ENCODE measurements around the gene TMPRSS11E. TPM values are rescaled to one million over a fixed set of nuclear protein-coding genes. Genes with fewer than 3 reads are reported as not detected.
A peak's percentile ranks its signal among the peaks of the same experiment; 100 is the strongest.

Gene TMPRSS11E
- total and polyA plus RNA-seq, 2 experiments from 2014 or later = 1.7 to 1.8 TPM

DNA sequence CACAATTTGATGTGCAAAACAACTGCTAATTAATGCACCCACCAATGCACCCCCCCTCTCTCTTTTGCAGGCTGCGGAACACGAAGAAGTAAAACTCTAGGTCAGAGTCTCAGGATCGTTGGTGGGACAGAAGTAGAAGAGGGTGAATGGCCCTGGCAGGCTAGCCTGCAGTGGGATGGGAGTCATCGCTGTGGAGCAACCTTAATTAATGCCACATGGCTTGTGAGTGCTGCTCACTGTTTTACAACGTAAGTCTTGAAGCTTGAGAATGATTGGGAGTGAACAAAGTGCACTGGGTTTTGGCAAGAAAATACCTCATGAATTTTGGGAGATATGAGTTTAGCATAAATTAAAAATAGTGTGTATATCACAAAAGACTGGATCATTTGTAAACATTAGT lies 28.9 kb downstream of the TMPRSS11E start:
- H3K4me1 ChIP-seq (ENCODE audit: insufficient read depth) = no peaks in the 10 kb centered on the region
- no peak overlapping the region for H3K27ac ChIP-seq
- DNase-seq (ENCODE audit: low spot score) = no peak
- H2AFZ ChIP-seq = no peak overlapping the region
- no peaks in the 10 kb centered on the region for H3K27me3 ChIP-seq
- H3K9me3 ChIP-seq (ENCODE audit: low read depth) = no peaks in the 10 kb centered on the region
- H3K9me2 ChIP-seq (replicated peaks; ENCODE audit: insufficient read depth) = no peaks in the 10 kb centered on the region
- no peak overlapping the region for H3K4me2 ChIP-seq
- WGBS (ENCODE audit: low lambda C conversion rate, missing lambda C conversion rate) = 60% methylated on average over 5 of the region's 5 CpGs
- H3K79me2 ChIP-seq = no peaks in the 10 kb centered on the region
- H3K4me3 ChIP-seq = no peak overlapping the region
- H3K36me3 ChIP-seq (replicated peaks; ENCODE audit: insufficient read depth, low read depth) = no peaks in the 10 kb centered on the region
- H4K20me1 ChIP-seq (ENCODE audit: insufficient read depth, poor library complexity, severe bottlenecking) = no peaks in the 10 kb centered on the region
- TF ChIP-seq EZH2 (IDR thresholded peaks at IDR 0.05; ENCODE audit: borderline replicate concordance) (no peak), EZH2phosphoT487 (IDR thresholded peaks at IDR 0.05; ENCODE audit: low read depth, severe bottlenecking, unreplicated experiment) (no peak)
- TF ChIP-seq, protein P1, sequence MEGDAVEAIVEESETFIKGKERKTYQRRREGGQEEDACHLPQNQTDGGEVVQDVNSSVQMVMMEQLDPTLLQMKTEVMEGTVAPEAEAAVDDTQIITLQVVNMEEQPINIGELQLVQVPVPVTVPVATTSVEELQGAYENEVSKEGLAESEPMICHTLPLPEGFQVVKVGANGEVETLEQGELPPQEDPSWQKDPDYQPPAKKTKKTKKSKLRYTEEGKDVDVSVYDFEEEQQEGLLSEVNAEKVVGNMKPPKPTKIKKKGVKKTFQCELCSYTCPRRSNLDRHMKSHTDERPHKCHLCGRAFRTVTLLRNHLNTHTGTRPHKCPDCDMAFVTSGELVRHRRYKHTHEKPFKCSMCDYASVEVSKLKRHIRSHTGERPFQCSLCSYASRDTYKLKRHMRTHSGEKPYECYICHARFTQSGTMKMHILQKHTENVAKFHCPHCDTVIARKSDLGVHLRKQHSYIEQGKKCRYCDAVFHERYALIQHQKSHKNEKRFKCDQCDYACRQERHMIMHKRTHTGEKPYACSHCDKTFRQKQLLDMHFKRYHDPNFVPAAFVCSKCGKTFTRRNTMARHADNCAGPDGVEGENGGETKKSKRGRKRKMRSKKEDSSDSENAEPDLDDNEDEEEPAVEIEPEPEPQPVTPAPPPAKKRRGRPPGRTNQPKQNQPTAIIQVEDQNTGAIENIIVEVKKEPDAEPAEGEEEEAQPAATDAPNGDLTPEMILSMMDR (IDR thresholded peaks at IDR 0.05; ENCODE audit: poor library complexity) = no peak

DNA sequence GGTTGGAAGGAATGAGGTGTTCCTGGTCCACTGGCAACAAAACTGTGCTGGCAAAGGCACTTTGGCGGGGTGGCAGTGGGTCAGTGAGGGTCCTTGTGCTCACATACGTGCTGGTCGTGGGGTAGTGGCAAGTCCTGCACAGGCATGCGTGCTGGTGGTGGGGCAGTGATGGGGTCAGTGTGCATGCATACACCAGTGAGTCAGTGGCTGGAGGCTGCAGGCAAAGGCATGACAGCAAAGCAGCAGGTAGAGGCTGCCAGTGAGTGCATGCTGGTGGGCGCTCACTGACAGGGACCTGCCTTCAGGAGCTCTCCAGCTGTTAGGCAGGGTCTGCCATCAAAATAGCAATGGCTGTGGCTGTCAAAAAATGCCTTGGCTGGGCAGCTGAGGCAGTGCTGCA lies 42.1 kb downstream of the TMPRSS11E start:
- Histone ChIP-seq H3K4me2 (no peak overlapping the region), H3K79me2 (no peaks in the 10 kb centered on the region), H2AFZ (no peak overlapping the region), H3K4me3 (no peak overlapping the region), H3K9me3 (ENCODE audit: low read depth) (no peaks in the 10 kb centered on the region), H4K20me1 (ENCODE audit: insufficient read depth, poor library complexity, severe bottlenecking) (no peaks in the 10 kb centered on the region), H3K27ac (no peak overlapping the region), H3K4me1 (ENCODE audit: insufficient read depth) (no peaks in the 10 kb centered on the region), H3K9me2 (replicated peaks; ENCODE audit: insufficient read depth) (no peaks in the 10 kb centered on the region), H3K27me3 (no peaks in the 10 kb centered on the region), H3K36me3 (replicated peaks; ENCODE audit: insufficient read depth, low read depth) (no peaks in the 10 kb centered on the region)
- WGBS (ENCODE audit: low lambda C conversion rate, missing lambda C conversion rate) = 100% methylated on average over 4 of the region's 5 CpGs
- no peak for DNase-seq (ENCODE audit: low spot score)
- no peak for TF ChIP-seq EZH2 (IDR thresholded peaks at IDR 0.05; ENCODE audit: borderline replicate concordance)
- no peak for TF ChIP-seq EZH2phosphoT487 (IDR thresholded peaks at IDR 0.05; ENCODE audit: low read depth, severe bottlenecking, unreplicated experiment)
- TF ChIP-seq, protein P1 (IDR thresholded peaks at IDR 0.05; ENCODE audit: poor library complexity) = no peak

- Histone ChIP-seq H3K9me3 (ENCODE audit: low read depth) (no peaks in the 10 kb centered on the region), H3K9me2 (replicated peaks; ENCODE audit: insufficient read depth) (no peaks in the 10 kb centered on the region), H3K36me3 (replicated peaks; ENCODE audit: insufficient read depth, low read depth) (no peaks in the 10 kb centered on the region), H3K4me2 (no peak overlapping the region), H3K4me1 (ENCODE audit: insufficient read depth) (no peaks in the 10 kb centered on the region), H2AFZ (no peak overlapping the region), H3K4me3 (no peak overlapping the region), H3K79me2 (no peaks in the 10 kb centered on the region), H4K20me1 (ENCODE audit: insufficient read depth, poor library complexity, severe bottlenecking) (no peaks in the 10 kb centered on the region), H3K27me3 (no peaks in the 10 kb centered on the region), H3K27ac (no peak overlapping the region)
- 90% methylated on average over 6 of the region's 6 CpGs for WGBS (ENCODE audit: low lambda C conversion rate, missing lambda C conversion rate)
- DNase-seq (ENCODE audit: low spot score) = peak; percentile 22
- TF ChIP-seq EZH2 (IDR thresholded peaks at IDR 0.05; ENCODE audit: borderline replicate concordance) (no peak), EZH2phosphoT487 (IDR thresholded peaks at IDR 0.05; ENCODE audit: low read depth, severe bottlenecking, unreplicated experiment) (no peak)
- TF ChIP-seq, protein P1 (IDR thresholded peaks at IDR 0.05; ENCODE audit: poor library complexity) = no peak
Observed at GRCh38 chr4:68490826-68491457, 43.7 kb downstream of the TMPRSS11E start.

Measured in hepatocyte (in vitro differentiated cells).